ENCODE results near the gene CH25H.
A peak's percentile ranks its signal among the peaks of the same experiment; 100 is the strongest.

The CH25H gene

DNA sequence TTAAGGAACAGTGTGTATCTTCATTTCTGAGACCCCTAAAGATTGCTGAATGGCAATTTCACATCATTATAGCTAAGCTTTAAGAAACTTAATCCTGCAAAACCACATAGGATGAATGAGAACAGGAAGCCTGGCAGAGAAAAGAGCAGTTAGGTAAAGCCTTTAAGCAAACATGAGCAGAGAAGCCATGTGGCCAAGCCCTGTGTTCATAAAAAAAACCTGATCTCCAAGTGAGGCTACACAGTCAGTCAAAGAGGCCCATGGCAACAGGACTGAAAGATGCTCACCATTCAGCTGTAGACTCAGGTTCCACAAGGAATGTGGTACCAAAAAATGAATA lies 35.2 kb upstream of the CH25H start:
- TF ChIP-seq TAF1 (IDR thresholded peaks at IDR 0.05; ENCODE audit: low read depth) (no peak), EP300 (IDR thresholded peaks at IDR 0.05; ENCODE audit: borderline replicate concordance) (no peak), EGR1 (IDR thresholded peaks at IDR 0.05) (no peak)

DNA sequence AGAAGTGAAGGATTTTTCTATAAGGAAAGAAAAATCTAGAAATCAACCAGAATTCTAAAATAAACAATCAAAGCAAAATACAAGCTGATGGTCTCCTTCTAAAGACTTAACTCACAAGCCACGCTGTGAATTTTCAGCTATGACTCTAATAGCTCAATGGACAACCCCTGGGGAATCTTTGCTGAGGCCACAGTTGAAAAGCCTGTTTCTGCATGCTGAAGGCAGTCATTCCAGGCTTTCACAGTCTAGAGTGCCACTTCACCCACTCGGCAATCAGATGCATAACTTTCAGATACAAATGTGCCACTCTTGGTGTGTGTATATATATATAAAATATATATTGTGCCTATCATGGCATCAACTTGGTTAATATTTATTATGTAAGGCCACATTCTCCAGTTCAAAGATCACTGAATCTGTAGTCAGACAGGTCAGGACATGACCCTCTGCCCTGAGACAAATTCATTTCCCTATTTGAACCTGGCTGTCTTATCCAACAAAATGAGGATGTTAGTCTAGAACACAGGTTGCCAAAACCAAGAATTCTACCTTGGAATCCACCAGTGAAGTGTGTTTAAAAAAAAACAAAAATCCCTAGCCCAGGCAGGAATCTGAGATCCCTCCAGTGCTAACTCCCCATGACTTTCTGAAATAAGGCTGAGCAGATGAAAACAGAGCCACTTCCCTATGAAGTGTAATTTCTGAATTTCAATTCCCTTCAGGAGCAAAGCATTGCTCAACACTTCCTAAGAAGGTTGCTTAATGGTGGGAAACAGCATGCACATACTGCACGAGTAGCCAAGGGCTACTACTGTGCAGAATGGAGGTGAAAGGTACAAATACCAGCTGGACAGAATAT lies 34.6 kb upstream of the CH25H start:
- no peak for TF ChIP-seq EP300 (IDR thresholded peaks at IDR 0.05; ENCODE audit: borderline replicate concordance)
- TF ChIP-seq CEBPB (IDR thresholded peaks at IDR 0.05): 0 out of 2 replicates have a peak, but pooled peaks have one; percentile 38
- TF ChIP-seq NFIC (IDR thresholded peaks at IDR 0.05): no peak

DNA sequence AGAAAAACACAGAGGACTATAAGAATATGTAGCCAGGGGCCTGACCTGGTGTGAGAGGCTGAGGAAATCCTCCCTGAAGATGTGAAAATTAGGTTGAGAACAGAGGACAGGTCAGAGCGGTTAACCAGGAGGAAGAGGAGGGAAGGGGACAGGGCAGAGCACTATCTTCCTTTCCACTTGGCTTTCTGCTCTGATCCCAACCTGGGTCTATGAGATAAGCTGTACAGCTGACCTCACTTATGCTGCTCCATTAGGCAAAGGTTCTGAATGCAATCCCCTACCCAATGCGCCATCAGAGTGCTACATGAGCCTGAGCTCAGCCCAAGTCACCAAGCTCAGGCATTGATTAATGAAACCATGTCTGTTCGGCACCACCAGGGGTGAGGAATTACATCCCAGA lies 33.9 kb upstream of the CH25H start:
- TF ChIP-seq, protein P1, sequence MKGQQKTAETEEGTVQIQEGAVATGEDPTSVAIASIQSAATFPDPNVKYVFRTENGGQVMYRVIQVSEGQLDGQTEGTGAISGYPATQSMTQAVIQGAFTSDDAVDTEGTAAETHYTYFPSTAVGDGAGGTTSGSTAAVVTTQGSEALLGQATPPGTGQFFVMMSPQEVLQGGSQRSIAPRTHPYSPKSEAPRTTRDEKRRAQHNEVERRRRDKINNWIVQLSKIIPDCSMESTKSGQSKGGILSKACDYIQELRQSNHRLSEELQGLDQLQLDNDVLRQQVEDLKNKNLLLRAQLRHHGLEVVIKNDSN (IDR thresholded peaks at IDR 0.05): no peak
- TF ChIP-seq EGR1 (IDR thresholded peaks at IDR 0.05): no peak

DNA sequence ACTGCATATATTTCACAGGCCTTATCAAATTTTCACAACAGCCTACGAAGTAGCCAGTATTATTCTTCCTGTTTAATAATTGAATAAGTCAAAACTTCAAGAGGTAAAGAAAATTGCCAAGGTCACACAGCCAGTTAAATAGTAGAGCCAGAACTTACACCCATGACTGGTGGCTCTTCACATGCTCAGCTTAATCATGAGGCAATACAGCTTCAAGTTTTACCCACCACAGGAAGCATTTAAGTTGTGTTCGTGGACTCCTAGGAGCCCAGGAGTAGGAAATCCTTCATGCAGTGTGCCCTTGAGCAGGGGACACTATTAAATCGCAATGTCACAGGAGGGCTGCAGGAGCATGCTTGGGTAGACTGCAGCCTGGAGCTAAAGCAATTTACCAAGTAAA lies 33.4 kb upstream of the CH25H start:
- TF ChIP-seq YY1 (IDR thresholded peaks at IDR 0.05; ENCODE audit: low read depth) (no peak), CEBPB (IDR thresholded peaks at IDR 0.05) (no peak)
- TF ChIP-seq, protein P2, sequence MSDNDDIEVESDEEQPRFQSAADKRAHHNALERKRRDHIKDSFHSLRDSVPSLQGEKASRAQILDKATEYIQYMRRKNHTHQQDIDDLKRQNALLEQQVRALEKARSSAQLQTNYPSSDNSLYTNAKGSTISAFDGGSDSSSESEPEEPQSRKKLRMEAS (IDR thresholded peaks at IDR 0.05): no peak

DNA sequence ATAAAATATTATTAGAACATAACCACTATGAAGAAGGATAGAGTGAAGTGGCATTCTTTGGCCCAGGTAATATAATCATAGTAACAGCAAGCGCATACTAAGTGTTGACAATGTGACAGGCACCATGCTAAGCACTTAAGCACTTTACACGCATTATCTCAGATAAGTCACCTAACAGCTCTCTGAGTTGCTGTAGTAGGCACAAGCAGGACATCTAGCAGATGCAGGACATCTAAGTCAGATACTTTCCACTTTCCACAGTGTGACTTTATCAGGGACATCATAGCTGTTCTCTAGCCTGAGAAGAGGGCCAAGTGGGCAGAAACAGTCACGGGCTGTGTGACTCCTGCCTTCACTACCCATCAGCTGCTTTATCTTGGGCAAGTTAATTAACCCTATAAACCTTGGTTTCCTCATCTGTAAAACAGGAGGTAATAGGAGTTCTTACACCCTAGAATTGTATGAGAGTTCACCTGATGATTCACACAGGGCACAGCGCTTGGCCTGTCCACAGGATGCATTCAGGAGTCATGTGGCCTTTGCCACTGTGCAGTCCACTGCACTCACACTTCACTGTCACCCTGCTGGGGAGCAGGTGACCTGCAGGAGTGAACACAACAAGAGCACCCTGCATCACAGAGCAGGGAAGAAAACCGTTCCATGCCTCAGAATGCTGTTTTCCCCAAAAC lies 32.0 kb upstream of the CH25H start:
- TF ChIP-seq YY1 (IDR thresholded peaks at IDR 0.05; ENCODE audit: low read depth) (no peak), TAF1 (IDR thresholded peaks at IDR 0.05; ENCODE audit: low read depth) (no peak), TEAD4 (IDR thresholded peaks at IDR 0.05) (no peak), EGR1 (IDR thresholded peaks at IDR 0.05) (no peak), RAD21 (IDR thresholded peaks at IDR 0.05; ENCODE audit: low read depth) (no peak)
- TF ChIP-seq, protein P1 (IDR thresholded peaks at IDR 0.05): no peak

DNA sequence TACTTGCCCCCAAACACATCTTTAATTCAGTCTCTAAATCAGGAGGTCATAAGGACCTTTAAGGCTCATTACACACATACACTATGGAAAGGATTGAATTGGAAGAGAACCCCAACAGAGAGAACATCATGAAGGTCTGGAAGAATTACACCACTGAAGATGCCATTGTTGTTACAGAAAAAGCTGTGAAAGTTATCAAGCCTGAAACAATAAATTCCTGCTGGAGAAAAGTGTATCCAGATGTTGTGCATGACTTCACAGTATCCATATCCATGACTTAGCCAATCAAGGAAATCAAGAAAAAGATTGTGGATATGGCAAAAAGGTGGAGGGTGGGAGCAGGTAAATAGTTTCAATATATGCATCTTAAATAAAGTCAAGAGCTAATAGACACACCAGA lies 30.7 kb upstream of the CH25H start:
- no peak for TF ChIP-seq EGR1 (IDR thresholded peaks at IDR 0.05)
- TF ChIP-seq, protein P2 (IDR thresholded peaks at IDR 0.05): no peak
- TF ChIP-seq YY1 (IDR thresholded peaks at IDR 0.05; ENCODE audit: low read depth): no peak
- TF ChIP-seq CREB1 (IDR thresholded peaks at IDR 0.05; ENCODE audit: low read depth): no peak
- TF ChIP-seq, protein P3, sequence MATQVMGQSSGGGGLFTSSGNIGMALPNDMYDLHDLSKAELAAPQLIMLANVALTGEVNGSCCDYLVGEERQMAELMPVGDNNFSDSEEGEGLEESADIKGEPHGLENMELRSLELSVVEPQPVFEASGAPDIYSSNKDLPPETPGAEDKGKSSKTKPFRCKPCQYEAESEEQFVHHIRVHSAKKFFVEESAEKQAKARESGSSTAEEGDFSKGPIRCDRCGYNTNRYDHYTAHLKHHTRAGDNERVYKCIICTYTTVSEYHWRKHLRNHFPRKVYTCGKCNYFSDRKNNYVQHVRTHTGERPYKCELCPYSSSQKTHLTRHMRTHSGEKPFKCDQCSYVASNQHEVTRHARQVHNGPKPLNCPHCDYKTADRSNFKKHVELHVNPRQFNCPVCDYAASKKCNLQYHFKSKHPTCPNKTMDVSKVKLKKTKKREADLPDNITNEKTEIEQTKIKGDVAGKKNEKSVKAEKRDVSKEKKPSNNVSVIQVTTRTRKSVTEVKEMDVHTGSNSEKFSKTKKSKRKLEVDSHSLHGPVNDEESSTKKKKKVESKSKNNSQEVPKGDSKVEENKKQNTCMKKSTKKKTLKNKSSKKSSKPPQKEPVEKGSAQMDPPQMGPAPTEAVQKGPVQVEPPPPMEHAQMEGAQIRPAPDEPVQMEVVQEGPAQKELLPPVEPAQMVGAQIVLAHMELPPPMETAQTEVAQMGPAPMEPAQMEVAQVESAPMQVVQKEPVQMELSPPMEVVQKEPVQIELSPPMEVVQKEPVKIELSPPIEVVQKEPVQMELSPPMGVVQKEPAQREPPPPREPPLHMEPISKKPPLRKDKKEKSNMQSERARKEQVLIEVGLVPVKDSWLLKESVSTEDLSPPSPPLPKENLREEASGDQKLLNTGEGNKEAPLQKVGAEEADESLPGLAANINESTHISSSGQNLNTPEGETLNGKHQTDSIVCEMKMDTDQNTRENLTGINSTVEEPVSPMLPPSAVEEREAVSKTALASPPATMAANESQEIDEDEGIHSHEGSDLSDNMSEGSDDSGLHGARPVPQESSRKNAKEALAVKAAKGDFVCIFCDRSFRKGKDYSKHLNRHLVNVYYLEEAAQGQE (IDR thresholded peaks at IDR 0.05; ENCODE audit: low read depth): no peak
- TF ChIP-seq EP300 (IDR thresholded peaks at IDR 0.05; ENCODE audit: borderline replicate concordance): no peak
- TF ChIP-seq TEAD4 (IDR thresholded peaks at IDR 0.05): no peak
- no peak for TF ChIP-seq CEBPB (IDR thresholded peaks at IDR 0.05)
- TF ChIP-seq NFIC (IDR thresholded peaks at IDR 0.05): no peak

DNA sequence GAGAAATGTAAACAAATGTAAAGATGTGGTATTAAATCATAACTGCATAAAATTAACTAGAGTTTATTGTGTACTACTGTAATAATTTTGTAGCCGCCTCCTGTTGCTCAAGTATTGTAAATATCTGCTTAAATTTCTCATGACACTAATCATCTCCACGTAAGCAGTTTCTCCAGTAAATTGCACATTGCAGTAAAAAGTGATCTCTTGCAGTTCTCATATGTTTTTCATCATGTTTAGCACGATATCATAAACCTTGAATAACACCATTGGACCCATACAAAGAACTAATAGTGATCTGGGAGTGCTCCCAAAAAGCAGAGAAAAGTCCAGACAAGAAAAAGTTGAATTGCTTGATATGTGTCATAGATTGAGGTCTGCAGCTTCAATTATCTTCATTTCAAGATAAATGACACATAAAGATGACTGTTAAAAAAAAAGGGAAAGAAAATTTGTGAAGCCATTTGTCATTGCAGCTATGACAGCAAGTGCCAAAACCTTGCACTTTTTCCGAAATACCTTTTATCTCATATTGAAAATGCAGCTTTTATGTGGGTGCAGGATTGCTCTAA lies 29.2 kb upstream of the CH25H start:
- TF ChIP-seq, protein P2 (IDR thresholded peaks at IDR 0.05): no peak
- no peak for TF ChIP-seq CREB1 (IDR thresholded peaks at IDR 0.05; ENCODE audit: low read depth)
- no peak for TF ChIP-seq RAD21 (IDR thresholded peaks at IDR 0.05; ENCODE audit: low read depth)
- TF ChIP-seq FOXM1 (IDR thresholded peaks at IDR 0.05; ENCODE audit: borderline replicate concordance, low read depth): no peak

DNA sequence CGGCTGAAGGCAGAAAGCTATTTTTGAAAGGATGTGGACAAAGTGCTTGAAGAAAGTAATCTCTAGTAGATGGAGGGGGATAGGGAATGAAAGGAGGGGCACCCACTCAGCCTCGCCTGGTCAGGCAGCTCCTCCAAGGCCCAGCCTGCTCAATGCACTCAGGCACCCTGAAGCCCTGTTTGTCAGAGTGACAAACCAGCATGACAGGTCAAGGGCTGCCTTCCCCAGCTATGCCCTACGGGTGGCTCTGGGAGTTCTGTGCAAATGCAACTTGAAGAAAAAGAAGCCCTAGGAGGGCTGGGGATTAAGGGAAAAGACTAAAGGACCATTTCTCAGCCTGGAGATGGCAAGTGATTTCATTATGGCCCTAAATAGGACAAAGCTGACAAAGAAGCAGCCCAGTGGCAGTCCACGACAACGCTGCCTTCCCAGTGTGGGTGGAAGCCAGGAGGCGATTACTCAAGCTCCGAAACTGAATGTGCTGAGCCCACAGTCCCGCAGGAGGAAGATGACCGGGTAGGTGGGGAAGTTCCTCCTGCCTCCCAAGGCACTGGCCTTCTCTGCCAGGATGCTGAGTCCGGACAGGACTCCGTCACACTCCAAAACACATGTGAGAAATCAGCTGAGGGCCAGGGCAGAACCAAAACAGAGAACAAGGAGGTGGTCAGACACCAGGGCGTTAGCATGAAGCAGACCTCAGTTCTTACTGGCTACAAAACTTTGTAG lies 28.1 kb upstream of the CH25H start:
- TF ChIP-seq, protein P3 (IDR thresholded peaks at IDR 0.05; ENCODE audit: low read depth): no peak
- no peak for TF ChIP-seq RAD21 (IDR thresholded peaks at IDR 0.05; ENCODE audit: low read depth)
- TF ChIP-seq TAF1 (IDR thresholded peaks at IDR 0.05; ENCODE audit: low read depth): no peak
- TF ChIP-seq EGR1 (IDR thresholded peaks at IDR 0.05): no peak
- TF ChIP-seq NFIC (IDR thresholded peaks at IDR 0.05): no peak
- TF ChIP-seq ZBTB7A (IDR thresholded peaks at IDR 0.05; ENCODE audit: low read depth): no peak
- no peak for TF ChIP-seq CEBPB (IDR thresholded peaks at IDR 0.05)
- no peak for TF ChIP-seq YY1 (IDR thresholded peaks at IDR 0.05; ENCODE audit: low read depth)
- TF ChIP-seq, protein P1 (IDR thresholded peaks at IDR 0.05): no peak
- TF ChIP-seq TEAD4 (IDR thresholded peaks at IDR 0.05): no peak
- no peak for TF ChIP-seq CREB1 (IDR thresholded peaks at IDR 0.05; ENCODE audit: low read depth)
- TF ChIP-seq, protein P2 (IDR thresholded peaks at IDR 0.05): no peak
- TF ChIP-seq FOXM1 (IDR thresholded peaks at IDR 0.05; ENCODE audit: borderline replicate concordance, low read depth): no peak
- TF ChIP-seq EP300 (IDR thresholded peaks at IDR 0.05; ENCODE audit: borderline replicate concordance): no peak
- no peak for TF ChIP-seq TCF12 (IDR thresholded peaks at IDR 0.05; ENCODE audit: low read depth)
